Type B pancreatic cell (in vitro differentiated cells): ENCODE measurements around the gene CIITA. TPM values are rescaled to one million over a fixed set of nuclear protein-coding genes. Genes with fewer than 3 reads are reported as not detected.
"Not testable (repeated sequence)": the region's sequence is repeated elsewhere in the genome, so short reads cannot be mapped to it uniquely, and the experiment has no call there.

ENCODE experiments used
- DNase-seq: peaks from one replicate; pipeline ENCODE4 v3.0.0; 2021; ENCODE audit warnings: mixed read lengths; ENCODE audit not compliant: unreplicated experiment; ENCODE audit errors: extremely low spot score
- H3K27ac Mint-ChIP-seq: 2 replicates; pipeline ENCODE4 v1.8.0; 2021; ENCODE audit warnings: mild to moderate bottlenecking, mixed read lengths
- H3K27me3 Mint-ChIP-seq: 2 replicates; pipeline ENCODE4 v1.8.0; 2021; ENCODE audit warnings: mixed read lengths
- H3K36me3 Mint-ChIP-seq: 2 replicates; pipeline ENCODE4 v1.8.0; 2021; ENCODE audit warnings: mixed read lengths
- H3K4me1 Mint-ChIP-seq: one replicate; pipeline ENCODE4 v1.8.0; 2021; ENCODE audit warnings: mixed read lengths; ENCODE audit not compliant: unreplicated experiment
- H3K4me3 Mint-ChIP-seq: 2 replicates; pipeline ENCODE4 v1.8.0; 2021; ENCODE audit warnings: mild to moderate bottlenecking, mixed read lengths
- H3K9me3 Mint-ChIP-seq: 2 replicates; pipeline ENCODE4 v1.8.0; 2021; ENCODE audit warnings: mixed read lengths
- total RNA-seq: library from RNA; stranded (reverse); gene quantifications from 2 replicates; pipeline ENCODE4 v1.2.1, GENCODE V29; 2021; ENCODE audit warnings: low replicate concordance
- TF ChIP-seq, protein P1 (sequence below): fragments of 200-600 bp; sonication (generic); conservative IDR thresholded peaks from 2 replicates; pipeline ENCODE4 v1.5.0; 2021; ENCODE audit warnings: antibody characterized with exemption, mild to moderate bottlenecking

Gene CIITA
- total RNA-seq, 1 donor from 2014 or later, result not detected

DNA sequence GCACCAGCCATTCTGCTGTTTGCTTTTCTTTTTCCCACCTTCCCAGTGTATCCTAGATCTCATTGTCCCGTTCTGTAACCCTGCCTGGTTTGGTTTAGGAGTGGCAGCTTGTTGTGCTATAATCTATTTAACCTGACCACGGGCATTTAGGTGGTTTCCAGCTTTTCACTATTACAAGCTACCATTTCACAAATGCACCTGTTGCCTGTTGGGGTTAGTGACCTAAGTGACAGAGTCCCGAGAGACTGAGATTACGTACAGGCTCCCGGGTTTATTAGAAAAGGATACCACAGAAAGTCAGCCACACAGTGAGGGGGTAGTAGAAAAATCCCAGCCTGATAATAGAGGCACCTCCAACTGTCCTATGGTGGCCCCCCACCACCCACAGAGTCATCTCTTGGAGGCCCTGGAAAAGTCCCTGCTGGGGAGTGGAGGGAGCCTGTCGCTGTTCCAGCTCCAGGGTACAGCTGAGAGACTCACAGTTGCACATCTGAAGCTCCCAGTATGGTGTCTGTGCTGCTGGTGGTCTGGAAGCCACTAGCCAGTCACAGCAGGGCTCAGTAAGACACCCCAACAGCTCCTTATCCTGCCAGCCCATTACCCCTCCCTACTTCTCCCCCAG is 88.5 kb downstream of the CIITA start:
- Mint-ChIP-seq H3K27me3 (no peaks in the 10 kb centered on the region), H3K4me3 (no peak overlapping the region), H3K4me1 (peaks cover 14% of the 10 kb centered on the region), H3K9me3 (no peaks in the 10 kb centered on the region), H3K36me3 (no peaks in the 10 kb centered on the region), H3K27ac (no peak overlapping the region)
- no peak for DNase-seq
- TF ChIP-seq, protein P1, sequence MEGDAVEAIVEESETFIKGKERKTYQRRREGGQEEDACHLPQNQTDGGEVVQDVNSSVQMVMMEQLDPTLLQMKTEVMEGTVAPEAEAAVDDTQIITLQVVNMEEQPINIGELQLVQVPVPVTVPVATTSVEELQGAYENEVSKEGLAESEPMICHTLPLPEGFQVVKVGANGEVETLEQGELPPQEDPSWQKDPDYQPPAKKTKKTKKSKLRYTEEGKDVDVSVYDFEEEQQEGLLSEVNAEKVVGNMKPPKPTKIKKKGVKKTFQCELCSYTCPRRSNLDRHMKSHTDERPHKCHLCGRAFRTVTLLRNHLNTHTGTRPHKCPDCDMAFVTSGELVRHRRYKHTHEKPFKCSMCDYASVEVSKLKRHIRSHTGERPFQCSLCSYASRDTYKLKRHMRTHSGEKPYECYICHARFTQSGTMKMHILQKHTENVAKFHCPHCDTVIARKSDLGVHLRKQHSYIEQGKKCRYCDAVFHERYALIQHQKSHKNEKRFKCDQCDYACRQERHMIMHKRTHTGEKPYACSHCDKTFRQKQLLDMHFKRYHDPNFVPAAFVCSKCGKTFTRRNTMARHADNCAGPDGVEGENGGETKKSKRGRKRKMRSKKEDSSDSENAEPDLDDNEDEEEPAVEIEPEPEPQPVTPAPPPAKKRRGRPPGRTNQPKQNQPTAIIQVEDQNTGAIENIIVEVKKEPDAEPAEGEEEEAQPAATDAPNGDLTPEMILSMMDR, result no peak

DNA sequence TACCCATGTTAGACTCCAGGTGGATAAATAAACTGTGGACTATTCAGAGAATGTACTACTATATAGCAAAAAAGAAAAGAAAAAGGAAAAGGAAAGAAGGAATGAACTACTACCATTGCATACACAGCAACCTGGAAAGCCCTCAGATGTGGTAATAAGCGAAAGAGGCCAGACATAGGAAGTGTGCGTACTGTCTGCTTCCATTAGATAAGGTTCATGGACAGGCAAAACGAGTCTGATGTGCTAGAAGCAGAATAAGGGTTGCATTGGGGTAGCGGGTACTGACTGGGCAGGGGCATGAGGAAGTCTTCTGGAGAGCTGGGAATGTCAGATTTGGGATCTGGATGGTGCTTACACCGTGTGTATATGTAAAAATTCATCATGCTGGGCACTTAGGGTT is 89.1 kb downstream of the CIITA start:
- Mint-ChIP-seq H3K9me3 (no peaks in the 10 kb centered on the region), H3K27me3 (no peaks in the 10 kb centered on the region), H3K4me1 (peaks cover 14% of the 10 kb centered on the region), H3K36me3 (no peaks in the 10 kb centered on the region), H3K4me3 (no peak overlapping the region), H3K27ac (no peak overlapping the region)
- TF ChIP-seq, protein P1, result no peak
- no peak for DNase-seq

DNA sequence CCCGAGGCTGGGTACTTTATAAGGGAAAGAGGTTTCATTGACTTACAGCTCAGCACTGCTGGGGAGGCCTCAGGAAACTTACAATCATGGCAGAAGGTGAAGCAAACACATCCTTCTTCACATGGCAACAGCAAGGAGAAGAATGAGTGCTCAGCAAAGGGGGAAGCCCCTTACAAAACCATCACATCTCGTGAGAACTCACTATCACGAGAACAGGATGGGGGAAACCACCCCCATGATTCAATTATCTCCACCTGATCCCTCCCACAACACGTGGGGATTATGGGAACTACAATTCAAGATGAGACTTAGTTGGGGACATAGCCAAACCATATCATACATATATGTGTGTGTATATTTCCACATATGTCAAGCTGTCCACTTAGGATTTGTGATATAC is 89.6 kb downstream of the CIITA start:
- H3K4me3 Mint-ChIP-seq, DNase-seq, H3K36me3 Mint-ChIP-seq, H3K9me3 Mint-ChIP-seq, H3K27me3 Mint-ChIP-seq, H3K27ac Mint-ChIP-seq: not testable (repeated sequence)
- peaks cover 18% of the 10 kb centered on the region for H3K4me1 Mint-ChIP-seq

DNA sequence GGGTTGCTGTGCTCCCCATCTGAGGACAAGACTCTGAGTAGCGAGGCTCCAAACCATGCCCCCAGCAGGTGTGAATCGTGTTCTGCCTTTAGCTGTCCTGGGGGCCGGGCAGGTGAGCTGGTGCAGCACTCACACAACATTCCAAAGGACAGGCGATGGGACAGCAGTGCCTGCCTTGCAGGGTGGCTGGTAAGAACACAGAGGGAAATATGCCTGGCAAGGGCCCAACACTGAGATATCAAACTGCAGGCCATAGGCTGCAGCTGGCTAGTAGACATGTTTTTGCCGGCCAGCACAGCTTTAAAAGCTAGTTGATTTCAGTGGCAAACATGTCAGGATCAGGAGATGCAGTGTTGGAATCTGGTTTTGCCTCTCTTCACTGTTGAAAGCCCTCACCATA is 91.0 kb downstream of the CIITA start:
- TF ChIP-seq, protein P1, result no peak
- H3K4me1 Mint-ChIP-seq, result peaks cover 27% of the 10 kb centered on the region
- H3K27ac Mint-ChIP-seq, result no peak overlapping the region
- H3K36me3 Mint-ChIP-seq, result peaks cover 1% of the 10 kb centered on the region
- H3K9me3 Mint-ChIP-seq, result no peaks in the 10 kb centered on the region
- H3K27me3 Mint-ChIP-seq, result no peaks in the 10 kb centered on the region
- H3K4me3 Mint-ChIP-seq, result no peak overlapping the region
- no peak for DNase-seq

DNA sequence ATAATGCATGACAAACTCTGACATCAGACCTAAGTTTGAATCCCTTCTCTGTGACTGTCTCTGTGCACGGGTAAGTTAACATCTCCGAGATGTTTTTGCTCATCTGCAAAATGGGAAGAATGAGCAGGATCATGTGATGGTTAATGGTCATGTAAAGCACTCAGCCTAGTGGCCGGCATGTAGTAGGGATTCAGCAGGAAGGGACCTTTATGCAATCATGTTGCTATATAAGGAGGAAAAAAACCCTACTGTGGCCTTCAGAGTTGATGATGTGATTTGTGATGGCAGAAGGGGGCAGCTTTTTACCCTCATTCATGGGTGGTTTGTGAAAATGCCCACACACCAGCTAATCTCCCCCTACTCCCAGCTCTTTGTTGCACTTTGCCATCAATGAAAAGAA is 91.5 kb downstream of the CIITA start:
- TF ChIP-seq, protein P1, result no peak
- no peak for DNase-seq
- H3K36me3 Mint-ChIP-seq, result peaks cover 6% of the 10 kb centered on the region
- H3K27me3 Mint-ChIP-seq, result no peaks in the 10 kb centered on the region
- H3K27ac Mint-ChIP-seq, result no peak overlapping the region
- no peaks in the 10 kb centered on the region for H3K9me3 Mint-ChIP-seq
- no peak overlapping the region for H3K4me3 Mint-ChIP-seq
- H3K4me1 Mint-ChIP-seq, result peaks cover 31% of the 10 kb centered on the region

DNA sequence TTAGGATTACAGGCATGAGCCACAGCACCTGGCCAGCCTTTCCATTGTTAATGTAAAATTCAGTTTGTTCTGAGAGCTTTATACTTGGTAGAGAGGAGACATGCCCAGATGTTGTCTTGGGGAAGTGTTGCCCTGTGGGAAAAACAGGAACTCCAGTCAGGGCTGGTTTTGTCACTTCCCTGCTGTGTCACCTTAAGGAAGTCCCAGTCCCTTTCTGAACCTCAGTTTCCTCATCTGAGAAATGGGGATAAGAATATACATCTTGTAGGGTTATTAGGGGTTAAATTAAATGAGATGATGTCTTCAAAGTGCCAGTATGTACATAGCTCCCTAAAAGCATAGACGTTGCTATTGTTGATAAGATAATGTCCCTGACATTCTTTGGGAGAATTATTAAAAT is 92.6 kb downstream of the CIITA start:
- Mint-ChIP-seq H3K4me1 (peaks cover 25% of the 10 kb centered on the region), H3K27ac (no peak overlapping the region), H3K9me3 (no peaks in the 10 kb centered on the region), H3K36me3 (peaks cover 8% of the 10 kb centered on the region), H3K27me3 (no peaks in the 10 kb centered on the region), H3K4me3 (no peak overlapping the region)
- DNase-seq, result no peak
- TF ChIP-seq, protein P1, result no peak
